ENCODE data around the gene SURF1. TPM values are rescaled to one million over a fixed set of nuclear protein-coding genes. Genes with fewer than 3 reads are reported as not detected.

The SURF1 gene
- total and polyA plus RNA-seq, 9 of the 15 experiments (the other 6 are each of a cell fraction or from before 2014, with no cell fraction given), result 16.1 to 31.3 (median 20.9) TPM

- peak within 1 kb of the TSS; percentile 95 for H2AFZ ChIP-seq (ENCODE audit: low read depth, low read length)
- no peaks in the 10 kb centered on the region; a peak in 1 of 5 replicates for H3K27me3 ChIP-seq (ENCODE audit: control insufficient read depth in 2 of 2, insufficient read depth in 2 of 2, low read length in 2 of 2)
- whole genome bisulfite sequencing (ENCODE audit: insufficient coverage, low coverage, missing lambda C conversion rate), result under 1% methylated on average over 69 of the region's 70 CpGs
- no peaks in the 10 kb centered on the region for H3K9me3 ChIP-seq (replicated peaks; ENCODE audit: control insufficient read depth, insufficient read depth, low read depth, low read length)
- intact Hi-C loops (cut with micrococcal nuclease) (no loop called here), in situ Hi-C loops (cut with MboI) (no loop called here)
- H3K36me3 ChIP-seq (ENCODE audit: control insufficient read depth, insufficient read depth, low read length), result peaks cover 68% of the 10 kb centered on the region
- H3K9ac ChIP-seq (ENCODE audit: insufficient read depth in 1 of 2, low read depth in 2 of 2, low read length in 2 of 2), result peak within 1 kb of the TSS; percentile 85 to 96
- H3K79me2 ChIP-seq (ENCODE audit: control insufficient read depth, insufficient read depth, low read length), result peaks cover 39% of the 10 kb centered on the region
- peak within 1 kb of the TSS; percentile 98 for H3K27ac ChIP-seq (ENCODE audit: extremely low read depth, low read depth, low read length)
- ChIA-PET CTCF (ENCODE audit: low intra/inter-chr PET ratio) (interaction anchor here (0.7 to 0.9 kb wide), 2 partner anchors 151 to 162 kb away, joined by 4 to 5 read pairs; no protein-coding TSS in a partner anchor), POLR2A (interaction anchor here (0.7 to 2.3 kb wide), 3 partner anchors 12 to 174 kb away, joined by 3 to 9 read pairs (median 3); partner anchors contain the start of genes MED22 and RPL7A)
- H3K4me3 ChIP-seq, result peak within 1 kb of the TSS; percentile 77
- FAIRE-seq (peak; percentile 93), ATAC-seq (peak; percentile 96), DNase-seq (ENCODE audit: extremely low read depth in 1 of 4, low spot score in 3 of 4) (peak; percentile 89 to 97 (median 92))
- TSS peak; percentile 95 for BruUV-seq (replicated peaks)
- peak within 1 kb of the TSS; percentile 100 for H3K4me2 ChIP-seq (ENCODE audit: insufficient read depth, low read length)
- H3K4me1 ChIP-seq (replicated peaks in 1 of 2; ENCODE audit: control insufficient read depth in 2 of 2, insufficient read depth in 2 of 2, low read length in 2 of 2), result peaks cover 6 to 45% of the 10 kb centered on the region in 2 experiments; a peak in 4 of 5 replicates
- no peaks in the 10 kb centered on the region for H3K9me1 ChIP-seq (ENCODE audit: control insufficient read depth, insufficient read depth, low read length)
- peaks cover 4% of the 10 kb centered on the region; the same call in 1 of the 2 replicates for H4K20me1 ChIP-seq (replicated peaks; ENCODE audit: control insufficient read depth, insufficient read depth, low read length)
- TF ChIP-seq MLX (CRISPR knock-in tag; conservative IDR thresholded peaks at IDR 0.05) (no peak), ZNF253 (CRISPR knock-in tag; conservative IDR thresholded peaks at IDR 0.05) (no peak), ZNF407 (IDR thresholded peaks at IDR 0.05; ENCODE audit: low read depth) (no peak), ETV1 (tag; conservative IDR thresholded peaks at IDR 0.05; ENCODE audit: low read depth) (peak; percentile 98), CBFA2T2 (conservative IDR thresholded peaks at IDR 0.05) (0 out of 2 replicates have a peak, but pooled peaks have one; percentile 11), BRD9 (IDR thresholded peaks at IDR 0.05; ENCODE audit: low read depth, partially characterized antibody) (no peak), IRF9 (tag; IDR thresholded peaks at IDR 0.05) (no peak), HMG20B (CRISPR knock-in tag; IDR thresholded peaks at IDR 0.05) (no peak), PHB (CRISPR knock-in tag; IDR thresholded peaks at IDR 0.05) (no peak), DNMT1 (IDR thresholded peaks at IDR 0.05) (no peak), ARHGAP35 (IDR thresholded peaks at IDR 0.05; ENCODE audit: partially characterized antibody) (no peak)
Measured at GRCh38 chr9:133335924-133336811, 20.1 kb downstream of the SURF1 start, which contains the start of gene SURF6. TSS of gene SURF6 (minus strand) at chr9:133336188. CDS start at chr9:133336132, 56 bp downstream.
